ENCODE results near the gene COMMD10.

The COMMD10 gene

DNA sequence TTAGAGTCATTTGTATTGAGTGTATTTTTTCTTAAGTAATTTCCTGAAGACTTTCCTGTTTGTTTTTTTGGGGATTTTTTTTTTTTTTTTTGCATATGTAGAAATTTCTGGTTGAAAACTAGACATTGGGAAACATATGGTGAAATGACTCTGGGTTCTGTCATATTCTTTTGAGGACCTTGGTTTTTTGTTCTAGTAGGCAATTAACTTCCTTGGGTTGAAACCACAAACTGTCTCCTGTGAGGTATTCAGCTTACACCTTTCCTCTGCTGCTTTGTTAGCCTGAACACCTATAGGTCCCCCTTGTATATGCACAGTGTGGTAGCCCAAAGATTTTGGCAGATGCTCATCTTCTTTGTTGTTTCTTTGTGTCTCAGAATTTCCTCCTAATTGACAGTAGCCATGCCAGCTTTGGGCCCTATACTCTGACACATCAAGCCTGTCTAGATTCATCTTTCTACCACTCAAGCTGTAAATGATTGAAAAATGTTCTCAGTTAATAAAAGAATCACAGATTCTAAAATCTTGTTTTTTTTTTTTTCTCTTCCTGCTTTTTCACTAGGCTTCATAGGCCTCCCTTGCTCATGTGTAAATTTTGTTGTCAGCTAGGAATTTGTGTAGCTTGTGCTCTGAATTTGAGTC lies 140.6 kb downstream of the COMMD10 start:
- DNase-seq: no peak

DNA sequence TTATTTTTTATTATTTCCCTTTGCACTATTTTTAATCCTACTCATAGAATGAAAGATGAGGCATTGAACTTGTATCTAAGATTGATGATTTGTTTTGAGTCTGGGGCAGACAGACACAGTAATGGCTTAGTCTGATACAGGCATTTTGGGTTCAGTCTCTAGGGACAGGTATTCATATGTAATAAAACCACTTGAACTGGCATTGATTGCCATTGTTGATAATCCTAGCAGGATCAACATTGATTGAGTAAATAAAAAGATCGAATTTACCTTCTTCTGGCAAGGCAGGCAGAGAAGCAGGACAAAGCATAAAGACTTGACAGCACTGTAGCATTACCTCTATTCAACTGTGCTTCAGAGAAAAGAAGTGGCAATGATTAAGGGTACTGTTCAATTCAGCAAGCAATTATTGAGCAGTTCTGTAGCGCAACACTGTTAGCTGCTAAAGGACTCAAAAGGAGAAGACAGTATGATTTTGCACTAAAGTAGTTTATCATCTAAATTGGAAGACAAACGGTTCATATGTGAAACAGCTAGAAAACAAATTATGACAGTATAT lies 144.4 kb downstream of the COMMD10 start:
- DNase-seq: no peak

DNA sequence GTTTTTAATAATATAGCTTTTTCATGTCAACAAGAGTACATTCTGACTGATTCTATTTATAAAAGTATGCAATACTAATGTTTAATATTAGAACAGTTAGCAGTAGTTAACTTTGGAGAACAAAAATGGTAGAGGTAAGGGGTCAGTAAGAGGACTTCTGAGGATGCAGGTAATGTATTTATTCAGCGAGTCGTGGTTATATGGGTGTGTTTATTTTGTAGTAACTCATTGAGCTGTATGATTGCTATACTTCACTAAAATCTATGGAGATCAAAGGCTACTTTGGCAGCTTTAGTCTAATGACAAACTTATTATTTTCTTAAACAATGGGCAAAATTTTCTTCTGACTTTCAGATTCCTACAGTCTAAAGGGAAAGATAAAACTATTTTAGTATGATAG lies 146.5 kb downstream of the COMMD10 start:
- no peak for DNase-seq

DNA sequence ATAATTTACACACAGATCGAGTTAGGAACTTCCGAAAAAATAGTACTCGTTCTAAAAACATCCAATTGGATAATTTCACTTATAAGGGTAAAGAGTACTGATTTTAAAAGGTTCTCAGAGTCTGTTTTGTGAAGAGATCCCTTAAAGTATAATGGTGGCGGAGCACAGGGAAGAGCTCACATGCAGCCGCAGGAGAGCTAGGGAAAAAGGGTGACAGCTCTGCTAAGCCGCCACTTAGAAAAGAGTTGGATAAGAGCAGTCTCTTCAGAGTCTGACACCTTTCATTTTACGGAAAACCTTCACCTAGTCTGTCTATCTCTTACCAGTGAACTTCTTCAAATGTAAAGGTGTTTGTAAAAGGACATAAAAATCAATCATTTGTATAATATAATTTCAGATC lies 149.9 kb downstream of the COMMD10 start:
- DNase-seq: no peak

DNA sequence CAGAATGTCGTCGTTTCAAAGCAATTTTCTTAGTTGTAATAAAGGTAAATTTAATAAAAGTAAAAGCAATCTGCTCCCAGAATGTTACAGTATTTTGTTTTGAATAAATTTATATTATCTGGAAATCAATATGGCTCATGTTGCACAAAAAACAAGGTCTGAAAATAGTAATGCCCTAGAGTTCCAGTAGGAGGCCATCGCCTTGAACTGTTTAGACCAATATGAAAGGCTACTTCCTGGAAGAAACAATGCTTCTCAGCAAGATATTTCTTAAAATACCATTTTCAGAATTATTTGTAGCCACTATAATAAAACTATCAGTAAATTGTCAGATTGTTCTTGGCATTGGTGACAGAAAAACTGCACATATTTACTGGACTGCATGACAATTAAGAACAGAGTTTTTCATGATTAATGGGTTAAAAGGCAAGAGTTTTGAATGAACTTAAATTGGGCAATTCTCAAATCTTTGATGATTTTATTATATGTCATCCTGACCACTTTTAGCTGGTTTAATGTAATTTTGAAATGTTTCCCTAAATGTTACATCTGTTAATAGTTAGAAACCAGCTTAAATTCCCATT lies 153.2 kb downstream of the COMMD10 start:
- DNase-seq: no peak

DNA sequence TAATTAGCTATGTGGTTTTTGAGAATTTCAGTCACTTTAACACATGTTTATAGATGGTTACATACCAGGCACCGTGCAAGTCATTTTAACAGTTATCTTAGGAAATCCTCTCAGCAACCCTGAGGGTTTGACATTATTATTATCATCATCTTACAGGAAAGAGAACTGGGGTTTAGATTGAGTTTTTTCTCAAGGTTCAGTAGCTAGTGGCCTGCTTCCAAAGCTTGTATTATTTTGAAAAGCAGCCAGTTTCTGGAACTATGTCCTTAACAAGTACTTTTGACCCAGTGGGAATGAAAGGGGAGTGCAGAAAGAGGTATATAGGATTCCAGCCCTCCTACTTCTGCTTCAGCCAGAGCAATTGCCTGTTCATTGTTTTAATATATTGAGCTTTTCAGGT lies 157.5 kb downstream of the COMMD10 start:
- DNase-seq: no peak

DNA sequence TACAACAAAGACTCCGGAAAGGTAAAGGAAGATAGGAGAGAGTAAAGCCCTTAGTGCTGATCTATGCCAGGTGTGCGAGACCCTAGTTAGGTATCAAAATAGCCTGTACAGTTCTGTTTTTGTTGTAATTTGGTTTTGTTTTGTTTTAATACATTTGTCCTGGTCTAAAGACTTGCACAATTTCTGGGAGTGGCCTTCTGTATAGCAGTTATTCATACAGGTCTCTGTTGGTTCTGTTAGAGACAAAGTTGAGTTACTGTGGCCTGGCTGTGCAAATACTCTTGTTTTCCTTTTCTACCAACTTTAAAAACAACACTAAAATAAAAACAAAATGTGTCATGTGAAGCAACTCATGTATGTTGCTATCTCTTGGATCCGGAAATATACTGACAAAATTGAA lies 163.6 kb downstream of the COMMD10 start:
- DNase-seq: no peak

DNA sequence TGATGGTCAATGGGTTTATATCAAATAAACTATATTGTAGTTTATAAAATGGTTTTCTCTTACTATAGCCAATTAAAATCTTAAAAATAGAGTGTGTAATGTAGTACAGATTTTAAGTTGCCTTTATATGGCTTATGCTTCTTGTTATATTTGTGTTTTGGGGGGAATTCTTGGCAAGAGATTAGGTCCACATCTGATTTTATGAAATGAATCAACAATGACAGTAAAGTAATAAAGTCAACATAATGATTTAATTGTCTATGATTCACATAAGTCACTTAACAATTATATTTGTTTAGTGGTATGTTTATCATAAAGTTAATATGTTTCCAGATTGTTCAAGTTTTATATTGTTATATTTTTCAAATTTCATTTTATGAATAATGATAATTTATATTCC lies 164.8 kb downstream of the COMMD10 start:
- DNase-seq: no peak

DNA sequence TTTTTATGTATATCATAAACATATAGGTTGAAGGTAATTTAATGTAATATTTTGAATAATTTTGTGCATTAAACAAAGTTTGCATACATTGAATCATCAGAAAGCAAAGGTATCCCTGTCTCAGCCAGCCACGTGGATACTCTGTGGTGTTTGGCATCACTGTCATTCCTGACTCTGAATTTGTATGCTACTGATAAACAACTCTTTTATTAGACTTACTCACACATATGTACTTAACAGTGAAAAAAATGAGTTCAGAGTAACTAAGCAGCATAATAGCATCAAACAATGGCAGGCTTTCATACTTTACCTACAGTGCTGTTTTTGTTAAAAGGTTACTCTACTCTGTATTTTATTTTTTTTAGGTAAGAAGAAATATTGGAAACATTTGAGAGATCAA lies 171.9 kb downstream of the COMMD10 start:
- no peak for DNase-seq

DNA sequence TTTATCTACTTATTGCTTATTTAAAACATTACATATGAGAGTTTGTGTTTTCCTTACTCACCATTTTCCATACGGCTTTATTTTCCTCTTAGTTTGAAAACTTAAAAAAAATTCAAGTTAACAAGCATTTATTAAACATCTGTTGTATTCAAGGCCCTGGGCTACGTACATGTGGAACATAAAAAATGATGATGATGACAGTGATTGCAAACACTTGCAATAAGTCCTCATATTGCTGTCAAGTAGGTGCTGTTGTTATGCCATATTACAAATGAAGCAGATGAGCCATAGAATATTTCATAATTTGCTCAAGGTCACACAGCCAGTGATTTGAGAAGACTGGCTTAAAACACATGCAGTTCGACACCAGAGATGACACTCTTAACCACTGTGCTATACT lies 180.6 kb downstream of the COMMD10 start:
- DNase-seq: no peak

DNA sequence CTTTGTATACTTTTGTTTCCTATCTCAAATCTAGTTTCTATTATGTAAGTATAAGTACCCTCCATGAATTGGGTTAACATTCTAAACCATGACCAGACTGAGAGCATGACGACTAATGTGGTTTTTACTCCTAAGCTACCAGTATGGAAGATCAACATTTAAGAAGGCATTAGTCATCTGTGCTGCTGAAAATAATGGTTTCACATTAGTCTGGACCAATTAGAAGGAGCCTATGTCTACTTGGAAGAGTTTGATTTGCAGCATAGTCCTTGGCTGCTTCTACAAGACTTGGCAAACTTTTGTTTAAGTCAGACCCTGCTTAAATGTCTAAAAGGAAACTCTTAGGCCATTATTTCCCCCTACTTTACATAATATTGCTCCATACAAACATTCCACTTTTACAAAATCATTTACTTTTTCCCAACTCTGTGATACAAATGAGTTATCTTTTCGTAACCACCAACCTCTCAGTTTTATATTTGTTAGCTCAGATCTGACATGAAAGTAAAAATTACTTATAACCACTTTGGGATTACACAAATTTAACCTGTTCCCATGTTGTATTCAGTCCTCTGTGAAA lies 186.7 kb downstream of the COMMD10 start:
- DNase-seq: no peak

DNA sequence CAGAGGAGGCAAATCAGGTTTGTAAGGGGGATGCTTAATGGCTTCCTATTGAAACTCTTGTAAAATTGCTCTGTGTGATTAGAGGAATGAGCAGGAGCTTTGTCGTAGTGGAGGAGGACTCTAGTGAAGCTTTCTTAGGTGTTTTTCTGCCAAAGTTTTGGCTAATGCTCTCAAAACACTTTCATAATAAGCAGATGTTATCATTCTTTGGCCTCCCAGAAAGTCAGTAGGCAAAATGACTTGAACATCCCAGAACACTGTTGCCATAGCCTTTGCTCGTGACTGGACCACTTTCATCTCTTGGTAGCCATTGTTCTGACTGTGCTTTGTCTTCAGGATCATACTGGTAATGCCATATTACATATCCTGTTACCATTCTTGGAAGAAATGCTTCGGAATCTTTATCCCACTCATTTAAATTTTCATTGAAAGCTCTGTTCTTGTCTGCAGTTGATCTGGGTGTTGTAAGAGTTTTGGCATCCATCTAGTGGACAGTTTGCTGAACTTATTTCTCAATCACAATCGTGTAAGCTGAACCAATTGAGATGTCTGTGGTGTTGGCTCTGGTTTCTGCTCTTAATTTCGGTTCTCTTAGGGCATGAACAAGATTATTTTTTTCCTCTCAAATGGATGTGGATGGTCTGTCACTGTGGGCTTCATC lies 187.6 kb downstream of the COMMD10 start:
- DNase-seq: no peak

DNA sequence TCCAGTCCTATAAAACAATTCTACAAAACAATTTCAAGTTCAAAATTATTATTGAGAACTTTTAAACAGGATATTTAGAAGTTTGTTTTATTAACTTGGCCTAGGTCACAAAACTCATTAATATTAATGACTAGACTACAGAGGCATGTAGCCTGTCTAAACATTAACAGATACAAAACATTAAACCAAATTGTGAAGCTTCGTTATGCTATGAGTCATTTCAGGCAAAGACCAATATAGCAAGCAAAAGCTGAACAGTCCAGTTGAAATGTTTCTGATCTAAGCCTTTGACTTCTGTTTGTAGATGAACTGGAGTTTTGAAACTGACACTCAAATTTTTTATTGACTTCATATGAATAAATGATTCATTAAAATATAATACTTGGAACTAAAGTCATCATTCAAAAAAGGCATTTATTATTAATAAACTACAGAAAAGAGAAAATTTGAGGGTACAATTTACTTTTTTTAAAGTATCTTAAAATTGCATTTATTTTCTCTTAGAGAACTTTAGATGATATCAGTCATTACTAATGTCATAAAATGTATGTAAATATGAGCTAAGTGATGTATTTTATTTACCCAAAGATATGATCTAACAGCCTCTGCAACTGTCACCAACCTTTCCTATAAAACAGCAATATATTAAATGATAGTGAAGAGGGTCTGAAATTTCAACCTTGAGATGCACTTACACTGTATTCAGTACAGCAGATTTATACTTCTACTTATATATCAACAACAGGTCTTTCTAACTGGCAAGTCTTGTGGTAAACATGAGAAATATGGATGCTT lies 188.8 kb downstream of the COMMD10 start:
- DNase-seq: no peak

DNA sequence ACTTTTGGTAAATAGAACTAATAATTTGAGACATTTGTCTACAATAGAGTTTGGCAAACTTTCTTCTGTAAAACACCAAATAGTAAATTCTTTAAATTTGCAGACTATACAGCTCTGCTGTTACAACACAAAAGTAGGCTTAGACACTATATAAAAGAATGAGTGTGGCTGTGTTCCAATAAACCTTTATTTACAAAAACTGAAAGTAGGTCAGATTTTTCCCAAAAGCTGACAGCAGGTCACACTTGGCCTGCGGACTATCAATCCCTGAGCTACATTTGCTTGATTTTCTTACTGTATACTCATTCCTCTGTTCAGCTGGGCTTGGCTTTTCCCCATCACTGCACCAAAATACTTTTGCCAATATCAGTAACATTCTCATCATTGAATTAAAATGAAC lies 189.4 kb downstream of the COMMD10 start:
- DNase-seq: no peak

DNA sequence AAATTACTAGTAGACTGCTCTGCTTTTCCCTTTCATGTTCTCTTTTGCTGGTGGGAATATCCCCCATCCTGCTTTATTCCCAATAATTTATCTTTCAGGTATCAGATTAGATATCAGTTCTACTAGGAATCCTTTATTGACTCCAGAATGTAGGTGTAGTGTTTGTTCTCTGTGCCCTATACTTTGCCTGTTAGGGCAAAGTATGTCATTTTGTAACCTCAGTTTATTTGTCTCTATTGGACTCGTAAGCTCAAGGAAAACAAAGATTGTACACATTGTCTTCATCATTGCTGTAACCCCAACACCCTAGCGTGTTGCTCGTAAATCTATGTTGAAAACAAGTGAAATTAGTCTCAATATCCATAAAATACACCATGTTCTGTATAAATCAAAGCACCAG lies 190.5 kb downstream of the COMMD10 start:
- no peak for DNase-seq

DNA sequence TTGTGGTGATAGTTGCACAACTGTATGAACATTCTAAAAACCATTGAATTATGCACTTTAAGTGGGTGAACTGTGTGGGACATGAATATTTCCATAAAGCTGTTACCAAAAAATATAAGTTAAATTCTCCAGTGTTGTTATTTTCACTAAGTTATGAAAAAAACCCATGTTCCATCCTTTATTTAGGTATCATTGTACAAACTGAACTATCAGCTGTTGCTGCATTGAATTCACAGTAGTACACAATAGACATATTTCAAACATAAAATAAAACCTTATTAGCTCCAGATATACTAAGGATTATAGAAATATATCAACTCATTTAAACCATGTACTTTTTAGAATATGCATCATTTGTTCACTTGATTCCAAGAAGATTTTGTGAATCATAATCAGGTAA lies 192.1 kb downstream of the COMMD10 start:
- DNase-seq: no peak

DNA sequence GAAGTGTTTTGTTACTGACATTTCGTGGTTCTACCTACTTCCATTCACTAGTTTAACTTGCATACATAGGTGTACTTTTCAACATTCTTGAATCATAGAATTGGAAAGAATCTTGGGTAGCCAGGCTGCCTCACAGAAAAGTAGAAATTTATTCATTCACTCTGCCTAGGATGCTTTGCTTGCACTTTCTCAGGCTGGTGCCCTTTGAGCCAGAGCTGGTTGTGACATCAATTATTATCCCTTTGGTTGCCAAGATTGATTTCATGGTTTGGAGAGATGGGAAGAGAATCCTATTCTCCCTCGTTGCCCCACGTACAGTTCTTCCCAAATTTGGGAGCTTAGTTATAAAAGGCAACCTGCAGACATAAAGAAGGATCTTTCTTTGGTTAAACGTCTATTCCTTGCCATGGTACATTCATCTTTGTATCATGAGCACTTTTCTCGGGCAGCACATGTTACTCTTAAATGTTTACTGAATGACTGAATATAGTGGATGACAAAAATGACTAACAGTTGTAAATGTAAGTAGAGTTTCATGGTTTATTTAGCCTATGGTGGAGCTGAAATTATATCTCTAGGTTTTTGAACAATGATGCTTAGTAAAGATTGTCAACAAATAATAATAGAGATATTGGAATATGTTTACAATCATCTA lies 195.5 kb downstream of the COMMD10 start:
- no peak for DNase-seq

DNA sequence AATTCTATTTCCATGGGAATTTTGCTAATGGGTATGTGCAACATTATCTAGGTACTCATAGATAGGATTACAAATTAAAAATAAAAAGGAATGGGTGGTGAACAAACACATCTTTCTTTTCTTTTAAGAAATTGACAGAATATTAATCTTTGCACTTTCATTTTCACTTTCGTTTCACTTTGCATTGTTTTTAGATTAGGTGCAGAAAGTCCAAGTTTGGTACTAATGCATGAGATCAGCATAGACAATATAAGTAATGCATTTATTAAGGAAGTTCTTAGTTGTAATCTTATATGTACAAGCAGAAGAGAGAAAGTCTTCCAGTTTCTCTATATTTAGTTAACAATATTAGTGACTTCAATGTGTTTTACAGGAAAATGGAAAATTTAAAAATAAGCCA lies 196.5 kb downstream of the COMMD10 start:
- no peak for DNase-seq

DNA sequence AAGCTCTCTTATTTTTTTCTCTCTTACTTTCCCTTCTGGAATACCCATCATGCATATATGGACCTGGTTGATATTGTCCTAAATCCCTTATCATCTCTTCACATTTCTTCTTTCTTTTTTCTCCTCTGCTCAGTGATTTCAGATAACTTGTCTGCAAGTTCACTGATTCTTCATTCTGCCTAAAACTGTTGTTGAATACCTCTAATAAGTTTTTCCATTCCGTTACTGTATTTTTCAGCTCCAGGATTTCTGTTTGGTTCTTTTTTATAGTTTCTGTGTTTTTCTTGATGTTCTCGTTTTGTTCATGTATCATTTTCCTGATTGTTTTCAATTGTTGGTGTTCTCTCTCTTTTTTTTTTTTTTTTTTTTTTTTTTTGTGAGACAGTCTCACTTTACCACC lies 203.7 kb downstream of the COMMD10 start:
- no peak for DNase-seq

DNA sequence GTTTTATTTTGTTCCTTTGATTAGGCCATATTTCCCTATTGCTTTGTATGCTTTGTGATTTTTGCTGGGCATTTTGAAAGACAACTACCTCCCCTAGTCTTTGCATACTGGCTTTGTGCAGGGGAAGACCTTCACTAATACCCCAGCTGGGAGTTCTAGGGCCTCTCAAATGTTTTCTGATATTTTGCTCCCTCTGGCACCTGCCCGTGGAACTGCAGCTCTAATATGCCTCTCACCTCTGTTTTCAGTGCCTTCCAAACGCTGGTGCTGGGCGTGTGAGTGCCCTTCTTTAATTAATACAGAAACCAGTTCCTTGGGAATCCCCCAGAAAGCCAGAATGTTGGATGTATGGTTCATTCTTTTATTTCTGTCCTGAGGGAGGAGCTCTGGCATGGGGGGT lies 204.5 kb downstream of the COMMD10 start:
- DNase-seq: no peak

DNA sequence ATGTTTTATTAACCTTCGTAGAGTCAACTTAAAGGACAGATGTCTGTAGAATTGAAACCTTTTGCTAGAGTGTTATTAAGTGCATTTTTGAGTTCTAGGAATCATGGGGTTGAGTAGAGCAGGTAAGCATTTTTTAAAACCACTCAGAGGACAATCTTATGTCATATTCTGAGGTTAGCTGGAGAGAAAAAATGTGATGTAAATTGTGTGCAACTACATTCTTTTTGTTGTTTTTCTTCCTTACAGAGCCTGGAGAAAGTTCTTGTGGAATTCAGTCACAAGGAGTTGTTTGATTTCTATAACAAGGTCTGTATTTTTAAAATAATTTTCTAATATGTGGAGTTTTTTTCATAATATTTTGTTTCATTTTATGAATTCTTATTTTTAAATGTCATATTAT lies 206.4 kb downstream of the COMMD10 start:
- DNase-seq: no peak

DNA sequence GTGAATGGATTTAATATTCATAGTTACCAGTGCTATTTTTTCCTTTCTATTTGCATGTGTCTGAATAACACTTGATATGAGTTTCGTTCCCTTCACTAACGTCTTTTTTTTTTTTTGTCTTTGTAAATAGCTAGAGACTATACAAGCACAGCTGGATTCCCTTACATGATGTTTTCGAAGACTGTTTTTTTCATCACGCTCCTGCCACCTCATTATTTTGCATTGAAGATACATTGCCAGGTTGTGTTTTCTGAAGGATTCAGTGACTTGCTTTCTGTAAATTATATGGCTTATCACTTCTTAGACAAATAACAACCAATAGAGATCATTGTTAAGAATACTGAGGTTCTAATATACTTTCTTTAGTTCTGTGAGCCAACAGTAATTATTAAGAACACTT lies 207.5 kb downstream of the COMMD10 start:
- DNase-seq: no peak

Measured in DMS153 (cell line).